Esophagus (tissue), 2 donors: ENCODE data around the gene SYT11. TPM values are rescaled to one million over a fixed set of nuclear protein-coding genes. Genes with fewer than 3 reads are reported as not detected.
"Not testable (repeated sequence)": the region's sequence is repeated elsewhere in the genome, so short reads cannot be mapped to it uniquely, and the experiment has no call there.

ENCODE experiments used
- H3K27ac ChIP-seq, 2 donors: one replicate each; pipeline ENCODE4 v1.5.1; 2013; ENCODE audit warnings: low read depth in 2 of 2, mild to moderate bottlenecking in 2 of 2, inconsistent platforms in 1 of 2, low read length in 1 of 2, moderate library complexity in 1 of 2
- H3K27me3 ChIP-seq, 2 donors: one replicate each; pipeline ENCODE4 v1.6.1; 2013; ENCODE audit warnings: low read length in 2 of 2, control low read depth in 1 of 2, mild to moderate bottlenecking in 1 of 2; ENCODE audit not compliant: insufficient read depth in 2 of 2, control insufficient read depth in 1 of 2
- H3K36me3 ChIP-seq, 2 donors: one replicate each; pipeline ENCODE4 v1.6.1; 2013; ENCODE audit warnings: low read length in 1 of 2; ENCODE audit not compliant: control insufficient read depth in 2 of 2, insufficient read depth in 2 of 2
- H3K4me1 ChIP-seq, 2 donors: one replicate each; pipeline ENCODE4 v1.6.1; 2013; ENCODE audit warnings: low read length in 1 of 2; ENCODE audit not compliant: control insufficient read depth in 2 of 2, insufficient read depth in 2 of 2
- H3K4me3 ChIP-seq, 2 donors: one replicate each; pipeline ENCODE4 v1.5.1; 2013; ENCODE audit warnings: low read length in 2 of 2, mild to moderate bottlenecking in 2 of 2, low read depth in 1 of 2, moderate library complexity in 1 of 2
- H3K9me3 ChIP-seq, 2 donors: one replicate each; pipeline ENCODE4 v1.6.1; 2013; ENCODE audit warnings: mild to moderate bottlenecking in 2 of 2, low read depth in 1 of 2, low read length in 1 of 2, moderate library complexity in 1 of 2; ENCODE audit not compliant: control insufficient read depth in 2 of 2, insufficient read depth in 1 of 2
- WGBS, 2 donors: extraction: QIAGEN DNeasy Blood & Tissue Kit; methylation state at CpG; one replicate each; pipeline ENCODE4 v1.1.7; 2013; 5-methylcytosine and 5-hydroxymethylcytosine counted together
- polyA plus RNA-seq, 2 donors: library from polyadenylated mRNA; stranded (reverse); fragments of 200-250 nt; gene quantifications; one replicate each; pipeline ENCODE4 v1.2.3, GENCODE V29; 2013
- donor health status: healthy with polysubstance abuse.
- donor health status: Bipolar disorder and iron deficiency.

SYT11 gene
- under 1 TPM; 0.20 to 0.99 TPM for polyA plus RNA-seq

GRCh38 chr1:155859234-155859829 lies at the start of gene SYT11:
Gene SYT11 (plus strand): TSS chr1:155859567. CDS start chr1:155859762, 195 bp downstream.
- Histone ChIP-seq H3K9me3 (no peaks in the 10 kb centered on the region), H3K27ac (peak within 1 kb of the TSS; percentile 76 to 77), H3K4me3 (peak within 1 kb of the TSS in 1 of 2 donors; percentile 52), H3K4me1 (peaks cover 0 to 4% of the 10 kb centered on the region in 2 donors), H3K27me3 (no peaks in the 10 kb centered on the region), H3K36me3 (peaks cover 0 to under 1% of the 10 kb centered on the region in 2 donors)
- WGBS, 2 donors = 1% methylated on average over 33 of the region's 33 CpGs

GRCh38 chr1:155812878-155813277 lies 46.5 kb upstream of the SYT11 start:
- Histone ChIP-seq H3K9me3 (no peaks in the 10 kb centered on the region), H3K4me1 (no peaks in the 10 kb centered on the region), H3K36me3 (peaks cover 0 to 7% of the 10 kb centered on the region in 2 donors), H3K27me3 (no peaks in the 10 kb centered on the region), H3K27ac (no peak overlapping the region), H3K4me3 (no peak overlapping the region)
- WGBS, 2 donors = 84 to 96% methylated on average over 1 of the region's 1 CpG

- no peaks in the 10 kb centered on the region for H3K27me3 ChIP-seq
- peaks cover 0 to 9% of the 10 kb centered on the region in 2 donors for H3K36me3 ChIP-seq
- no peak overlapping the region for H3K4me3 ChIP-seq
- WGBS, 2 donors = 97% methylated on average over 3 of the region's 3 CpGs
- no peaks in the 10 kb centered on the region for H3K9me3 ChIP-seq
- H3K4me1 ChIP-seq = no peaks in the 10 kb centered on the region
- no peak overlapping the region for H3K27ac ChIP-seq
Observed at GRCh38 chr1:155813672-155814071, 45.7 kb upstream of the SYT11 start.

GRCh38 chr1:155816351-155816750 lies 43.0 kb upstream of the SYT11 start:
- Histone ChIP-seq H3K36me3 (peaks cover 0 to 9% of the 10 kb centered on the region in 2 donors), H3K9me3 (no peaks in the 10 kb centered on the region), H3K27ac (no peak overlapping the region), H3K4me3 (no peak overlapping the region), H3K4me1 (no peaks in the 10 kb centered on the region), H3K27me3 (no peaks in the 10 kb centered on the region)
- WGBS, 2 donors = 88 to 95% methylated on average over 1 of the region's 1 CpG

DNA sequence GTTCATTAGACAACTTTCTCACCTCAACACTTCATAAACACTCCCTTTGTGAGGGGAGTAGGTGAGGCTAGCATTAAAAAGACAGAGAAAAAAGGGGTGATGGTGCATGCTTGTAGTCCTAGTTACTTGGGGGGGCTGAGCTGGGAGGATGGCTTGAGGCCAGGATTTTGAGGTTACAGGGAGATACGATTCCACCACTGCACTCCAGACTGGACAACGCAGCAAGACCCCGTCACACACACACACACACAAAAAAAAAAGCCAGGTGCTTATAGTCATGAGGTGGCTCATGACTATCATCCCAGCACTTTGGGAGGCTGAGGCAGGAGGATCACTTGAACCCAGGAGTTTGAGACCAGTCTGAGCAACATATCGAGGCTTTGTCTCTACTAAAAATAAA lies 31.9 kb upstream of the SYT11 start:
- Histone ChIP-seq H3K4me3 (no peak overlapping the region), H3K36me3 (no peaks in the 10 kb centered on the region), H3K9me3 (no peaks in the 10 kb centered on the region), H3K27me3 (no peaks in the 10 kb centered on the region), H3K4me1 (no peaks in the 10 kb centered on the region), H3K27ac (no peak overlapping the region)
- WGBS, 2 donors = 83 to 86% methylated on average over 4 of the region's 4 CpGs

- no peaks in the 10 kb centered on the region for H3K9me3 ChIP-seq
- H3K4me1 ChIP-seq = no peaks in the 10 kb centered on the region
- H3K36me3 ChIP-seq = no peaks in the 10 kb centered on the region
- no peaks in the 10 kb centered on the region for H3K27me3 ChIP-seq
- no peak overlapping the region for H3K4me3 ChIP-seq
- no peak overlapping the region for H3K27ac ChIP-seq
- WGBS, 2 donors = 95 to 96% methylated on average over 7 of the region's 7 CpGs
Observed at GRCh38 chr1:155831279-155831976, 27.9 kb upstream of the SYT11 start.

DNA sequence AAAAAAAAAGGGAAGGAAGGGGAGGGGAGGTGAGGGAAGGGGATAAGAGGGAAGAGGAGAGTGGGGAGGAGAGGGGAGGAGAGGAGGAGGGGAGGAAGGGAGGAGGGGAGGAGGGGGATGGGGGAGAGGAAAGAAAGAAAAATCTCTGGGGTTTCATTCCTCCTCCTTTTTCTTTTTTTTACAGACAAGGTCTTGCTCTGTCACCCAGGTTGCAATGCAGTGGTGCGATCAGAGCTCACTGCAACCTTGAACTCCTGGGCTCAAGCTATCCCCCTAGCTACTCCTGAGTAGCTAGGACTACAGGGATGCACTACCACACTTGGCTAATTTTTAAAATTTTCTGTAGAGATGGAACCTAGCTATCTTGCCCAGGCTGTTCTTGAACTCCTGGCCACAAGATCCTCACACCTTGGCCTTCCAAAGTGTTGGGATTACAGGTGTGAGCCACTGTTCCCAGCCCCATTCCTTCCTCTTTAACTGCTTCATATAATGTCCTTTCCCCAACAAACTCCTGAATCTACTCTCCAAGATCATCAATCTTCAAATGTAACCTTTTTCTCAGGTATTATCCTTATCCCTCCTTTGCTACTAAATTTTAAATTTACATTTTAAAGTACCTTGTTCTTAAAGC lies 25.6 kb upstream of the SYT11 start:
- 100% methylated on average over 1 of the region's 1 CpG for WGBS, 2 donors
- H3K4me1 ChIP-seq = no peaks in the 10 kb centered on the region
- H3K4me3 ChIP-seq = no peak overlapping the region
- no peaks in the 10 kb centered on the region for H3K9me3 ChIP-seq
- no peak overlapping the region for H3K27ac ChIP-seq
- no peaks in the 10 kb centered on the region for H3K36me3 ChIP-seq
- no peaks in the 10 kb centered on the region for H3K27me3 ChIP-seq

DNA sequence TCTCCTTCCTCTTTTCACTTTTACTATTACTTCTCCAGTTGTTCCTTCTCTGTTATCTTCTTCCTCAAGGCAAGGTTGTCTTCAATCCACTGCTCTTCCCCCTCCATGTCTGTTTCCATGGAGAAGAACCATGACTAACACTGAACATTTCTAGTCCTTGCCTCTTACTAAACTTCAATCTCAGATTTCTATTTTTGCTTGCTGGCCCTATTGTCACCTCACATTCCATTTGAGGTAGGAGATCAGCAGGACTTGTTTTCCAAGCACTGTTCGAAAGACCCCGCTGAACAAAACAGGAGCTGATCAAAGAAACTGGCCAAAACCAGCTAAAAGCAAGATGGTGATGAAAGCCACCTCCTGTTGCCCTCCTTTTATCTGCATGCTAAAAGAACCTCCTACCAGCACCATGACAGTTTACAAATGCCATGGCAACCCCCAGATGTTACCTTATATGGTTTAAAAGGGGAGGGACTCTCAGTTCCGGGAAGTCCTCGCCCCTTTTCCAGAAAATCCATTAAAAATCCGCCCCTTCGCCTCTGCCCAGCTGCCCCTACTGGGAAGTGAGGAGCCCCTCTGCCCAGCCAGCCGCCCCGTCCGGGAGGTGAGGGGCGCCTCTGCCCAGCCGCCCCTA lies 25.0 kb upstream of the SYT11 start:
- H3K9me3 ChIP-seq = no peaks in the 10 kb centered on the region
- 95 to 98% methylated on average over 9 to 11 of the region's 11 CpGs for WGBS, 2 donors
- H3K36me3 ChIP-seq = no peaks in the 10 kb centered on the region
- H3K27ac ChIP-seq = no peak overlapping the region
- H3K4me1 ChIP-seq = no peaks in the 10 kb centered on the region
- H3K27me3 ChIP-seq = no peaks in the 10 kb centered on the region
- no peak overlapping the region for H3K4me3 ChIP-seq

DNA sequence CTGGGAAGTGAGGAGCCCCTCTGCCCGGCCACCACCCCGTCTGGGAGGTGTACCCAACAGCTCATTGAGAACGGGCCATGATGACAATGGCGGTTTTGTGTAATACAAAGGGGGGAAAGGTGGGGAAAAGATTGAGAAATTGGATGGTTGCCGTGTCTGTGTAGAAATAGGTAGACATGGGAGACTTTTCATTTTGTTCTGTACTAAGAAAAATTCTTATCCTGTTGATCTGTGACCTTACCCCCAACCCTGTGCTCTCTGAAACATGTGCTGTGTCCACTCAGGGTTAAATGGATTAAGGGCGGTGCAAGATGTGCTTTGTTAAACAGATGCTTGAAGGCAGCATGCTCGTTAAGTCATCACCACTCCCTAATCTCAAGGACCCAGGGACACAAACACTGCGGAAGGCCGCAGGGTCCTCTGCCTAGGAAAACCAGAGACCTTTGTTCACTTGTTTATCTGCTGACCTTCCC lies 24.4 kb upstream of the SYT11 start:
- H3K4me1 ChIP-seq, H3K36me3 ChIP-seq, H3K27ac ChIP-seq, H3K9me3 ChIP-seq, H3K27me3 ChIP-seq, H3K4me3 ChIP-seq: not testable (repeated sequence)
- WGBS, 2 donors = 89 to 90% methylated on average over 7 to 9 of the region's 9 CpGs
